OCI-LY1 (cell line): Measurements from ENCODE around the gene NAT16.

Experiments
- H2AFZ ChIP-seq: fragments of 200-600 bp; sonication (generic), shearing (Covaris generic); 2 replicates; pipeline ENCODE4 v1.6.0; 2014; ENCODE audit warnings: antibody characterized with exemption, mild to moderate bottlenecking, low read length
- H3F3A ChIP-seq: fragments of 200-600 bp; sonication (generic), shearing (Covaris generic); 2 replicates; pipeline ENCODE4 v1.6.0; 2014; ENCODE audit warnings: mild to moderate bottlenecking, antibody characterized with exemption, low read length, moderate library complexity; ENCODE audit not compliant: insufficient read depth
- H3K27ac ChIP-seq: fragments of 200-600 bp; sonication (generic); 2 replicates; pipeline ENCODE4 v1.5.1; 2014; ENCODE audit warnings: low read length, mixed run types, mild to moderate bottlenecking, low read depth; ENCODE audit not compliant: poor library complexity, severe bottlenecking
- H3K27me3 ChIP-seq: fragments of 200-600 bp; sonication (generic); 2 replicates; pipeline ENCODE4 v1.6.0; 2014; ENCODE audit warnings: antibody characterized with exemption, mild to moderate bottlenecking, low read length, moderate library complexity; ENCODE audit not compliant: insufficient read depth
- H3K36me3 ChIP-seq: fragments of 200-600 bp; sonication (generic); 2 replicates; pipeline ENCODE4 v1.6.1; 2014; ENCODE audit warnings: mild to moderate bottlenecking, antibody characterized with exemption, low read length, moderate library complexity, mixed read lengths; ENCODE audit not compliant: insufficient read depth
- H3K4me1 ChIP-seq: fragments of 200-600 bp; sonication (generic); 2 replicates; pipeline ENCODE4 v1.5.1; 2014; ENCODE audit warnings: mild to moderate bottlenecking, low read length, moderate library complexity; ENCODE audit not compliant: insufficient read depth, severe bottlenecking
- H3K4me2 ChIP-seq: fragments of 200-600 bp; sonication (generic), shearing (Covaris generic); 2 replicates; pipeline ENCODE4 v1.6.1; 2014; ENCODE audit warnings: low read length
- H3K4me3 ChIP-seq: fragments of 200-600 bp; sonication (generic); 2 replicates; pipeline ENCODE4 v1.5.1; 2014; ENCODE audit warnings: low read length, low read depth, mild to moderate bottlenecking, mixed read lengths; ENCODE audit not compliant: poor library complexity, severe bottlenecking
- H3K79me2 ChIP-seq: fragments of 200-600 bp; shearing (Covaris generic); 2 replicates; pipeline ENCODE4 v1.6.1; 2016; ENCODE audit warnings: mixed run types, low read length, mixed read lengths; ENCODE audit not compliant: insufficient read depth
- H3K9ac ChIP-seq: fragments of 200-600 bp; sonication (generic), shearing (Covaris generic); 2 replicates; pipeline ENCODE4 v1.6.1; 2014; ENCODE audit warnings: mild to moderate bottlenecking, low read length, mixed read lengths
- H3K9me2 ChIP-seq: fragments of 200-600 bp; sonication (generic), shearing (Covaris generic); 2 replicates; pipeline ENCODE4 v1.6.1; 2014; ENCODE audit warnings: low read depth, mild to moderate bottlenecking, low read length, mixed read lengths
- H3K9me3 ChIP-seq: fragments of 200-600 bp; shearing (Covaris generic); 2 replicates; pipeline ENCODE4 v1.6.1; 2014; ENCODE audit warnings: low read length, mixed read lengths
- H4K20me1 ChIP-seq: fragments of 200-600 bp; sonication (generic), shearing (Covaris generic); 2 replicates; pipeline ENCODE4 v1.6.0; 2016; ENCODE audit warnings: mild to moderate bottlenecking, low read length; ENCODE audit not compliant: insufficient read depth
- CTCF ChIP-seq: fragments of 200-600 bp; sonication (generic), shearing (Covaris generic); IDR thresholded peaks from 2 replicates; pipeline ENCODE4 v1.5.1; 2017; ENCODE audit warnings: mild to moderate bottlenecking, antibody characterized with exemption, low read length, moderate library complexity, mixed read lengths
- EZH2 ChIP-seq: fragments of 200-600 bp; sonication (generic), shearing (Covaris generic); IDR thresholded peaks from 2 replicates; pipeline ENCODE4 v1.8.0; 2017; ENCODE audit warnings: borderline replicate concordance, mixed run types, mild to moderate bottlenecking, antibody characterized with exemption, low read length, moderate library complexity, mixed read lengths

The NAT16 gene

DNA sequence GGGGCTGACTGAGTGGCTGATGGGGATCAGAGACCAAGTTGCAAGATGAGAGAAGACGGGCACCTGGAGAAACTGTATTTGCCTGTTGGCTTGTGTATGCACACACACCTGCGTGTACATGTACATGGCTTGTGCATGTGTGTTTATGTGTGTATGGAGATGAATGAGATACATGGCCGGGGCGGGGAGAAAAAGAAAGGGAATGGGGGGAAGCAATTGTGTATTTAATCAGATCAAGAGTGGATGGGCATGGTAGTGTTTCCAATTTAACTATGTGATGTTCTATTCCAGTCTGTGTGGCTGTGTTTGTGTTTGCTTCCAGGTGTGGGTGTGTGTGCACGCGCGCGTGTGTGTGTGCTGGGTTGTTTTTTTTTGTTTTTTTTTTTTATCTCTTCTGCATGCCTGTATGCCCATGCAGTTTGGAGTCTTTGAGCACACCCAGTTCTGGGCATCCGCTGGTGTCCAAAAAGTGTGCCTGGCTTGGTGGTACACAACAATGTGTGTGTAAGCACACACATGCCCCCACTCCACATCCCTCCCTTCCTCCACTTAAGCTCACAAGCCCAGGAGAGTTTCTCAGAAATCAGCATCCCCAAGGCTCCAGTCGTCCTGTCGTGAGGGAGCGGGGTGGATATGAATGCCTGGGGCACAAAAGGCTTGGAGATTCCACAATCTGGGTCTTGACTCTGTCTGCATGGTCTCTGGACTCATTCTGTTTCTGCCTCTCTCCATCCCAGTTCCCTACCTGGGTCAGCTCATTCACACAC is 12.3 kb downstream of the NAT16 start:
- peaks cover 10% of the 10 kb centered on the region; the same call in 1 of the 2 replicates for H3K27me3 ChIP-seq
- no peak overlapping the region for H3K4me2 ChIP-seq
- no peaks in the 10 kb centered on the region for H3K79me2 ChIP-seq
- TF ChIP-seq EZH2, result no peak
- TF ChIP-seq CTCF, result no peak
- no peaks in the 10 kb centered on the region for H3K36me3 ChIP-seq
- H2AFZ ChIP-seq, result no peak overlapping the region
- H3F3A ChIP-seq, result no peaks in the 10 kb centered on the region
- peaks cover 14% of the 10 kb centered on the region for H3K4me1 ChIP-seq
- H3K4me3 ChIP-seq, result no peak overlapping the region
- no peaks in the 10 kb centered on the region for H3K9me3 ChIP-seq
- H3K9ac ChIP-seq, result no peak overlapping the region
- H3K9me2 ChIP-seq, result no peaks in the 10 kb centered on the region
- no peak overlapping the region for H3K27ac ChIP-seq
- H4K20me1 ChIP-seq, result no peaks in the 10 kb centered on the region

DNA sequence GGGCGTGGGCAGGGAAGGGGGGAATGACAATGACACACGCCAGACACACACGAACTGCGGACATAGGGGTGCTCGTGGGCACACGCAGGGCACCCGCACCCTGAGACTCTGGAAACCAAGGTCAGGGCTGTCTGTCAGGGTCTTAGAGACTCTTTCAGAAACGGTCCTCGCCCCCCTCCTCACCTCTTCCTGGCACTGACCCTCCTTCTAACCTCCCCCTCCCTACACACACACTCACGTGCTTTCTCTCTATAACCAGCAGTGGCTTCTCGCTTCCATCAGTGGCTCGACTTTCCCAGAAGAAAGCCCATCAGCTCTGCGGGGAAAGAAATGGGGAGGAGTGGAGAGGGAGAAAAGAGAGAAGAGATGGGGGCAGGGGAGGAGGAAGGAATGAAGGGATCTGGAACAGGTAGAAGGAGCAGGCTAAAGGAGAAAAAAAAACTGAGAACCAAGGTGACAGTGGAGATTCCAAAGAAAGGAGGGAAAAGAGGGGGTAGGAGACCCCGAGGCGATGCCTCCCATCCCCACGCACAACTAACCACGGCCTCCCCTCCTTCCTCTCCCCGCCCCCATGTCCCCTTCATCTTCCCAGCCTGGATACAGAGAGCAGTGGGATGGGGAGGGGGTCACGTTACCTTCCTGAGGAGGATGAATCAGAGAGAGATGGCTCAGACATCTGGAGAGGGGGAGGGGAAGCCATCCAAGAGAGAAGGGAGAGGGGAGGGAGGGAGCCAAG is 13.0 kb downstream of the NAT16 start:
- no peaks in the 10 kb centered on the region; the same call in 1 of the 2 replicates for H3F3A ChIP-seq
- H3K27me3 ChIP-seq, result peaks cover 10% of the 10 kb centered on the region; the same call in 1 of the 2 replicates
- H3K79me2 ChIP-seq, result no peaks in the 10 kb centered on the region
- H3K27ac ChIP-seq, result no peak overlapping the region
- H3K36me3 ChIP-seq, result no peaks in the 10 kb centered on the region
- peaks cover 21% of the 10 kb centered on the region for H3K4me1 ChIP-seq
- no peak overlapping the region for H2AFZ ChIP-seq
- no peak overlapping the region for H3K4me3 ChIP-seq
- no peaks in the 10 kb centered on the region for H3K9me3 ChIP-seq
- no peak overlapping the region for H3K9ac ChIP-seq
- TF ChIP-seq CTCF (no peak), EZH2 (no peak)
- H3K9me2 ChIP-seq, result no peaks in the 10 kb centered on the region
- no peaks in the 10 kb centered on the region for H4K20me1 ChIP-seq
- no peak overlapping the region for H3K4me2 ChIP-seq

DNA sequence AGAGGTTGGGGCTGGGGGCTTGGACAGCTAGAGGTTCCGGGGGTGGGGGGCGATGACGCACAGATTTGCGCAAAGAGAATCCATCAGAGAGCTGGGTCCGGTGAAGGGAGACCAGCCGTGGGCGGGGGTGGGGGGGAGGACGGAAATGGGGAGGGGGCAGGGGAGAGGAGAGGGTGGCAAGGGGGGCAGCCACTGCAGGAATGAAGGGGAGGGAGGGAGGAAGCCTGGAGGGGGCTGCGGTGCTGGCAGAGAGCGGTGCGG is 13.5 kb downstream of the NAT16 start:
- H2AFZ ChIP-seq, result no peak overlapping the region
- no peaks in the 10 kb centered on the region for H4K20me1 ChIP-seq
- H3F3A ChIP-seq, result no peaks in the 10 kb centered on the region; the same call in 1 of the 2 replicates
- H3K4me1 ChIP-seq, result peaks cover 21% of the 10 kb centered on the region
- no peaks in the 10 kb centered on the region for H3K36me3 ChIP-seq
- H3K9ac ChIP-seq, result no peak overlapping the region
- H3K79me2 ChIP-seq, result no peaks in the 10 kb centered on the region
- TF ChIP-seq EZH2 (no peak), CTCF (no peak)
- H3K9me3 ChIP-seq, result no peaks in the 10 kb centered on the region
- H3K9me2 ChIP-seq, result no peaks in the 10 kb centered on the region
- H3K4me3 ChIP-seq, result no peak overlapping the region
- H3K4me2 ChIP-seq, result no peak overlapping the region
- no peak overlapping the region for H3K27ac ChIP-seq
- peaks cover 10% of the 10 kb centered on the region; the same call in 1 of the 2 replicates for H3K27me3 ChIP-seq
